ENCODE data around the gene TBL1XR1.
"Not testable (repeated sequence)": the region's sequence is repeated elsewhere in the genome, so short reads cannot be mapped to it uniquely, and the experiment has no call there.

Gene TBL1XR1

DNA sequence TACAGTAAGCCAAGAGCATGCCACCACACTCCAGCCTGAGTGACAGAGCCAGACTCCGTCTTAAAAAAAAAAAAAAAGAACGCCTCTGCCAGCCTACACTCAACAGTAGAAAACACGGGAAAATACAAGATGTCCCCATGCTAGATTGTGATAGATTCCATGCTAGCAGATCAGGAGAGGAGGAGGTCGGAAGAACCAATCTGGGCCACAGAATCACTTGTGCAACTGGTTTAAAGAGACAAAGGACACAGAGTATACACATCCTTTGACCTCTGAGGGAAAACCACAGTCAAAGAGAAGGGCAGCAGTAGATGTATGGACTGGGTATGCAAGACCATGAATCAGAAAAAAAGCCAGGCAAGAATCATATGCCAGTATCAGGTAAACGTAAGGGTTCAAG is 15.9 kb downstream of the TBL1XR1 start:
- no peak for DNase-seq

DNA sequence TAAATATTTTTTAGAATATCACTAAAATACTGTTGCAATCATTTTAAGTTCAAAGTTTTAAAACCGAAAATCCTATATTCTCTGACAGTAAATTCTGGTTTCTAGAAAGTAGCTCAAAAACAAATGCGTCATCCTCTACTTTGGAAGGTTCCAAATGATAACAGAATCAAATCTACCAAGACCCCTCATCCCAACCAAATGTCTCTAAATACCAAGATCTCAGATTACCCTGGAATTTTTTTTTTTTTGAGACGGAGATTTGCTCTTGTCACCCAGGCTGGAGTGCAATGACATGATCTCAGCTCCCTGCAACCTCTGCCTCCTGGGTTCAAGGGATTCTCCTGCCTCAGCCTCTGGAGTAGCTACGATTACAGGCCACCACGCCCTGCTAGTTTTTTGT is 16.8 kb downstream of the TBL1XR1 start:
- no peak for DNase-seq

DNA sequence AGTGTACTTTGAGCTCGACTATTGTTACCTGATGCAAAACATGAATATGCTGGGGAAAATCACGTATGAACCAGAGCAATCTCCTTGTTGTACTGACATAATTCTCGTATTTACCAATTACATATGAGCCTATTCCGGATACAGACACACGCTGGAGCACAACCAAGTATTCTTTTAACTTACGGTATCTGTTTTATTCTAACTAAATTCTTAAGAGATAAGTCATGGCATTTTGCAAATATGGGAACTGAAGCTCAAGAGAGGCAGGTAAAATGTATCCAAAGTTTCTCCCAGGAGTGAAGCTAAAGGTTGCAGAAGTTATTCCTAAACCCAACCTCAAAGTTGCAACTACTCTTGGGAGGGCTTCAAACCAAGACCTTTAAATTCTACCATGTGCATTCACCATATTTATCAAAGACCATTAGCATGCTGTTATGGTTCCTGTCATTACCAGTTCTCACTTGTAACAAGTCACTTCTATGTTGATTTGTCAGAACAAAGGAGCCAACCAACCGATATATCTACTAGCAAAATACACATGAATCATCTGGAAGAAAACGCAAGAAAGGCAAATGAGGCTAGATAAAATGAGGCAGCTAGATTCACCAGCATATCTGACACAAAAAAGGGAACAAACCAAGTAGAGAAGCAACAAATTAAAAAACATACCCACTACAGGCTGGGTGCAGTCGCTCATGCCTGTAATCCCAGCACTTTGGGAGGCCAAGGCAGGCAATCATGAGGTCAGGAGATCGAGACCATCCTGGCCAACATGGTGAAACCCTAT is 17.8 kb downstream of the TBL1XR1 start:
- no peak for DNase-seq

DNA sequence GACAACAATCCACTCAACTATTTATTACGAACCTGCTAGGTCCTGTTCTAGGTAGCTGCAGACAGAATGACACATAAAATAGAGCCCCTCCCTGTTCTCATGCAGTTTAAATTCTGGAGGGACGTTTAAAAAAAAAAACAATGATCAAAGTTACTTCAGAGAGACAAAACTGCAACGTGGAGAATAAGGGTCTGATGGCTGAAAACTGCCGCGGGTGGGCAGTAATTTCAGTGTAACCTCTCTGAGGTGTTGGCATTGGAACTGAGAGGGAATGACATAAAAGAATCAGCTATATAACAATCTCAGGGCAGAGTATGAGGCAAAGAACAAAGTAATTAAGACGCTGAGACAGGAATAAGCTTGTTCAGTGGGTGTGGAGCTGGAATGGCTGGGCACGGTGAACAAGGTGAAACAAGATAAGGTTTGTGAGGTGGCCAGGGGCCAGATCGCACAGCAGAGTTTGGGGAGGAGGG is 19.5 kb downstream of the TBL1XR1 start:
- no peak for DNase-seq

DNA sequence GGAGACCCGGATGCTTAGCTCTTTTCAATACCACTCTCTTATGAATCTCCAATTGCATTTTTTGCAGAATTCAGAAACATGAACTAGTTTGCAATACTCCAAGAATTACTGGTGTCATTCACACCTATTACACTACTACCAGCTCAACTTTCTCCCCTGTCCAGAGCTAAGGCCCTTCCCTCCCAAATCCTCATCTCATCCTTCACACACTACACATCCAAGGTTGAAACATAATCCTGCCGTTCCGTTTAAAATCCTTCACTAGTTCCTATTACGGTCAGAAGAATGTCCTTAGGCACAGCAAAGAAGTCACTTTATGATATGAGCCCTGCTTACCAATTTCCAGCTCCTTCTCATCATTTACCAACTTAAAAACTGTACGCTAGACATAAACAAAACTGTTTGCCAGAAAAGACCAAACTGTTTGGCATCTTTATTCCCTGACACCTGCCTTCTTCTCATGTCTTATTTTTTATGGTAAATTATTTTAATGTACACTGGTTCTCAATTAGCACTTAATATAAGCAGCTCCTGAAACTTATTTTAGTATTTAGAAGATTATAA is 22.6 kb downstream of the TBL1XR1 start:
- no peak for DNase-seq

DNA sequence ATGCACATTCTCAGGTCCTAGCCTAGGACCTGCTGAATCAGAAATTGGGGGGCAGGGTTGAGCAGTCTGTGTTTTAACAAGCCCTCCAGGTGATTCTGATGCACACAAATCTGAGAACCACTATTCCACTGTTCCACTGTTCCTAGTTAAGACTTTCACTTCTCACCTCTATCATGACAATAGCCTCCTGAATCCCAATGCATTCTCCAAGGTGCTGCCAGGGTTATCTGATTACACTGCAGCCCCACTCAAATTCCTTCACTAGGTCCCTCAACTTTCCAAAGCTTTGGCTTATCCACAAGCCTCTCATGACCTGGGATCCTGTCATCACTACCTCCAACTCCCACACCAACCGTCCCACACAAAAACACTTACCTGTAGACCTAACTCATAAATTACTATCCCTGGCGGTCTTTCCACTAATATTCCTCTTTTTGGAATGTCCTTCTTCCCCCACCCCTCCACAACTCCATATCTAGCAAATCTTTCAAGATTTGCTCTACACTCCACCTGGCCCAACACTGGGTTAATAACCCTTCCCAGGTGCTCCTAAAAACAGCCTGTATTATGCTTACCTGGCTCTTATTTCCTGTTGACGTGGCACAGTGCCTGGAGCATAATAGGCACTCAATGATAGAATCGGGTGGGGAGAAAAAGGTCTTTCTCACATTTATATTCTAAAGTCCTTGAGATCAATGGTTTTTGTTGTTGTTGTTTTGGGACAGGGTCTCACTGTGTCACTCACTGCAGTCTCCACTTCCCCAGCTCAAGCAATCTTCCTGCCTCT is 27.2 kb downstream of the TBL1XR1 start:
- DNase-seq = no peak

DNA sequence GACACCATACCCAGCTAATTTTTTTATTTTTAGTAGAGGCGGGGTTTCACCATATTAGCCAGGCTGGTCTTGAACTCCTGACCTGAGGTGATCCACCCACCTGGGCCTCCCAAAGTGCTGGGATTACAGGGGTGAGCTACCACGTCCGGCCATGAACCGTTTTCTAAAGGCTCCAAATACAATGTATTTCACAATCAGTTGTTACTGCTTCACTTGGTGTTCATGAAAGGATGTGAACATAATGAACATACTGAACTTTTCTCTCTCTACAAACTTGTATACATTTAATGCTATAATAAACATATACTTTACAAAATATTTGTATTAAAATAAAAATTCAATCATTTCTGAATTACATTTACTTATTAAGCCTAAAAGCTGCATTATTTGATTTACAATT is 28.9 kb downstream of the TBL1XR1 start:
- DNase-seq = no peak

DNA sequence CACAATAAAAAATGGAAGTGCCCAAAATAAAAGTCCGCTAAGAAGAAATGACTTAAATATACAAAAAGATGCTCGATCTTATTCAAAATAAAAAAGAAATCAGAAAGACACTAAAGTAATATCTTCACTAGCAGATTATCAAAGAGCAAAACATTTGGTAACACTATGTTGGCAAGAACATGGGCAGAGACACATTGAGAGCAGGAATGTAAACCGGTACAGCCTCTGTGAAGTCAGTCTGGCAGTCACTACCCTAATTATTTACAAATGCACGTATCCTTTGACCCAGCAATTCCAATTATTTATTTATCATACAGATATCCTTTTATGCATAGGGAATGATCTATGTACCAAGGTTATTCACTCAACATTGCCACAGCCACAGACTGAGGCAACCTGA is 34.5 kb downstream of the TBL1XR1 start:
- no peak for DNase-seq

DNA sequence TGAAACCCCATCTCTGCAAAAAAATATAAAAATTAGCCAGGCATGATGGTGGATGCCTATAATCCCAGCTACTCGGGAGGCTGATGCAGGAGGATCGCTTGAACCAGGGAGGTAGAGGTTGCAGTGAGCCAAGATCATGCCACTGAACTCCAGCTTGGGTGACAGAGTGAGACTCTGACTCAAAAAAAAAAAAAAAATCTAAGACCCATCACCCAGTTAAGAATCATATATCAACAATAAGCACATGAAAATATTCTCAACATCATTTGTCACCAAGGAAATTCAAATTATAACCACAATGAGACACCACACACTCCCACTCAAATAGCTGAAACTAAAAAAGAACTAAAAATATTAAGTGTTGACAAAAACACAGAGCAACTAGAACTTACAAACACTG is 35.7 kb downstream of the TBL1XR1 start:
- not testable (repeated sequence) for DNase-seq

DNA sequence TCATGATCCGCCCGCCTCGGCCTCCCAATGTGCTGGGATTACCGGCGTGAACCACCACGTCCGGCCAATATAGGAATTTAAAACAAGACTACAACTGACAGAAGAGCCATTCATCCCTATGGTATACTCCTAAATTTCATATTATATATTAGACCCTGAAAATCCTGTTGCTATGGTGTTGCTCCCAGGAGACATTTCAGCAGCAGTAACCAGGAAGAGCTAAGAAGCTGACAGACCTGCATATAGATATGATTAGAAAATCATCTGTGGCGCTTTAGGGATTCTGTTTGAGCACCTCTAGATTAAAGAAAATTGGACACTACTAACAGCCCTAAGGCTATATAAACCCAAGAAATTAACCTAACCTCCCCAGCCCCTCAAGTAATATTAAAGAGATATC is 38.8 kb downstream of the TBL1XR1 start:
- DNase-seq = no peak

DNA sequence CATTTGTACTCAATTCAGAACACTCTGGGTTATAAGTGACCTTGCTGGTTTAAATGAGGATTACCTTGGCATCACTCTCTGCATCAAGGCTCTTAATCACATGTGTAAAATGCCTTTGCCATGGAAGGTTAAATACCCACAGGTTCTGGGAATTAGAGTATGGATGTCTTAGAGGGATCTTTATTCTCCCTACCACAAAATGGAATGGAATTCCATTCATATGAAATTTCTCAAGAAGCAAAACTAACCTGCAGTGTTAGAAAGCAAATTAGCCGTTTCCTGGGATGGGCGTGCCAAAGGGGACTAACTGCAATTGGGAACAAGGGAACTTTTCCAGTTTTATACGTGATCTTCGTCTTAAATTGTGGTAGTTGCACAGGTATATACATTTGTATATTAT is 39.8 kb downstream of the TBL1XR1 start:
- DNase-seq = no peak

DNA sequence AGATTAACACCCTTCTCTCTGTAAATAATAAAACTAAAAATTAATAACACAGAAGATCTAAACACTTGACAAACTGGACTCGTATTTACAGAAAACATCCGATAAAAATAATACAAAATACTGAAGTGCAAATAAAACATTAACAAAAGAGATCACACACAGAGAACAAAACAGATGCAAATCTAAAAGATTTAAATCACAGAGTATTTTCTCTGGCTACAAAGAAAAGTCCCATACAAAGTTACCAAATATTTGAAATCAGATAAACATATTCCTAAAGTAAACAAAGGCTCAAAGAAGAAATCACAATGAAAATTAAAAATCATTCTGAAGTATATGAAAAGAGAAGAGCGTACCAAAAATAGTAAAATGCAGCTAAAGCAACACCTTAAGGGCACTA is 42.5 kb downstream of the TBL1XR1 start:
- DNase-seq = no peak

DNA sequence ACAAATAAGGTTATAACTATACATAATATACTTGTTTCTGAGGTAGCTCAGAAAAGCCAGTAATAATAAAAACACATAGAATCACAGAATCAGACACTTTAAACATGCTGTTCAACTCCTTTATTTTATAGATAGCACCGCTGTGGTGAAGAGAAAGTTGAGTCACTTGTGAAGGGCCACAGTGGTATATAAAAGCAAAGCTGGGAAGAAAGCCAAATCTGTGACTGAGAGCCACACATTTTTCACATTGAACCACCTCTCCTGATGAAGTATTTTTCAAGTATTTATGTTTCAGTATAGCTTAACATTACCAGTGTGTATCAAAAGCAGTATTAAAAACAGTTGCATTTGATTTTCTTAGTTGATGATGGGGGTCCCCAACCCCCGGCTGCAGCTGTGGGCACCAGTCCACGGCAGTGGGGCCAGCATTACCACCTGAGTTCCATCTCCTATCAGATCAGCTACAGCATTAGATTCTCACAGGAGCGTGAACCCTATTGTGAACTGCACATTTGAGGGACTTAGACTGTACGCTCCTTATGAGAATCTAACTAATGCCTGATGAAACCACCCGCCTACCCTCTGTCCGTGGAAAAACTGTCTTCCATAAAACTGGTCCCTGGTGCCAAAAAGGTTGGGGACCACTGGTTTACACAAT is 46.2 kb downstream of the TBL1XR1 start:
- DNase-seq = peak in 1 of 2 donors; percentile 31

DNA sequence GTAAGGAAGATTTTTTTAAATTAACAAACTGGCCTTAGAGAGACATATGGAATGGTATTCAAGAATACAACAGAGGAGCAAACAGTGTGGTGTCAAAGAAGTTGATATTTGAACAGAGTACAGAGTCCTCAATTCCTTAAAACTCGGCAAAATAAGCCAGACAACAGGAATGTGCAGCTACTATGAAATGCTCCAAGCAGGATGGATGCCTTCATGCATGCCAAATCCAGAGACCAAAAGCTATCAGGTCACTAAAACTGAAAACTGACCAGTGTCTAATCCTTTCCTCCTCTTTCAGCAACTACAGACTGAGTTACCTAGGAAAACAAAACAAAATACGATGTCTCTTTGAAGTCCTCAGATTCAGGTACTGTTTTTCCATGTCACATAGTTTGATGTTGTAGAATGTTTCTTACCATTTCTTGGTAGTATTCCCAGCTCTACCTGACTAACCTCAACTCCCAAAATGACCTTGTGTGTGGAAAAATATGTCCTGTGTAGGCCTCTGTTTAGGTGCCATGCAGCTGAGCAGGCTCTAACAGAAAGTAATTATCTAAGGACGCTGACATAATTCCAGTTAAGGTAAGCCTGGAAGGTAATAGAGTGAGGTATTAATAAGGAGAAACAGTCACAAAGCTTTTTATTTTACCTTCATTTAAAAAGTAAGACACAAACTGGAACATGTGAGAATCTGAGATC is 46.9 kb downstream of the TBL1XR1 start:
- DNase-seq = no peak

DNA sequence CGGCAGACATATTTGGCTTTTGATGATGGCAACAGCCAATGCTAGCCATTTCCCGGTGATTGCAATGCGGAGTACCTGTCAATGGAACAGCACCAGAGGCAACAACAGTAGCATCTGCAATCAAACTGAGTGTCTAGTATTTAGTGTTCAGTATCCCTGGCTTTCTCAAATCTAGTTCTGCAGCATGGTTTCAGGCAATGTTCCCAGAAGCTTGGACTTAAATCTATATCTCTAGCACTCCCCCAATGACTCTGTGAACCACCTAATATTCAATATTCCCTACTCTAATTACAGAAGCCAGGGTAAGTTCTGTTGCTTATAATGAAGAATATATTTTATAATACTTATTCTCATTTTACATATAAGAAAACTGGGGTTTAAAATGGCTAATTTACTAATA is 48.2 kb downstream of the TBL1XR1 start:
- no peak for DNase-seq

DNA sequence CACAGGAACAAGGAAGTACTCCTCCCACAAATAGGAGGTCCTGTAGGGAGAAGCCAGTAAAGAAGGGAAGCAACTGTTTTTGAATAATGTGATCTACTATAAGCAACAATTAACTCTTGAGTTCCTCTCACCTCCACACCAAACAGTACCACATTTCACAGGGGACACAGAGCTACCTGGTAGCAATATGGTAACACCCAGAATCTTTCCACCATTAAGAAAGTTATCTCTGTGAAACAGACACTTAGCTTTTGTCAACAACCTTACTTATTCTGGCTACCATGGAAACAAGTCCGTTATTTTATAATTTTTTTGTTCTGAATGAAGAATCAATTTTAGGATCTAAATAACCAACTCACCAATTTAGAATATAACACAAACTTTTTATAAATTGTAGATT is 49.5 kb downstream of the TBL1XR1 start:
- no peak for DNase-seq

DNA sequence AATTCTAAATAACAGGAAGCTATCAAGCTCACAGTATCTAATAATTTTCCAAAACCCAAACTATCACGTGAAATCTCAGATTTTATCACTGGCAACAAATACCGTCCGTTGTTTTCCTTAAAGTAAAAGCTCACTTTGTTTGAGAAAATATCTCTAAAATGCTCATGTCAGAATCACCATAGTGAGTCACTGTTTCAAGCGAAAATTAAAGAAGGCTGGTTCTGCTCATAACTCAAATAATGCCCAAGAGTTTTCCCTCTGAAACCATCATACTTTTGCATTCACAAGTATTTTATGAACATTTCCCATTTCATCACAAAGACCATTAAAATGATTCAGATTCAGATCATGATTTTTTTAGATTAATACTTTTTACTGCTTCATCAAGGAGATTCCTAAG is 50.6 kb downstream of the TBL1XR1 start:
- peak in 1 of 2 donors; percentile 18 for DNase-seq

DNA sequence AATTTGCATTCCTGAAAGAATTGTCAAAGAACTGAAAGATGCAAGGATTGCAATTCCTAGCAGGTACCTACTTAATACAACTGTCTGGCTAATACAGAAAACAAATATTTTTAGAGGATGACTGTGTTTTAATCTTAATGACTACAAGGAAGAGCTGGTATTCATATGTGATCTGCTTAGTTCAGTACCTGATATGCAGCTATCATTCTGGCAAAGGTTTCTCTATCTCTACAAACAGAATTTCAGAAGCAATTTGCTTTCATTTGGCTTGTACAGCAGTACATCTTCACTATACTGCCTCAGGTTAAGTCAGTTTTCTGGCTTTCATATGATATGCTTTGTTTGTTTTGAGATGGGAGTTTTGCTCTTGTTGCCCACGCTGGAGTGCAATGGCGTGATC is 51.3 kb downstream of the TBL1XR1 start:
- peak in 1 of 2 donors; percentile 13 for DNase-seq

DNA sequence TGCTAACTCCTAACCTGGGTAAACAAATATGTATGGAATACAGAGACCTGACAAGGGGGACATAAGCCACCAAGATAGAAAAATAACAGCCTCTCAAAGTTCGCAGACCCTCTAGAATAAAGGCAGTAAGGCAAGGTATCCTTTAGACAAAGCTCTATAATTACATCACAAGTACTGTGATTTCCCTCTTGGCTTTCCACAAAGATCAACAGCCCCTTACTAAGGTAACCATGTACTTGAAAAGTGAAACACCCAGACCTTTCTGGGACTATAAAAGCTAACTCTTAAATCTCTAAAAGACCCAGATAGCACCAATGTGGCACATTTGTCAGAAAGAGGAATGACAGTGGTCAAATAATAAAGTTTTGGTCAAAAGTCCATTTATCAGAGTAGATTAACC is 51.9 kb downstream of the TBL1XR1 start:
- DNase-seq = peak in 1 of 2 donors; percentile 14

DNA sequence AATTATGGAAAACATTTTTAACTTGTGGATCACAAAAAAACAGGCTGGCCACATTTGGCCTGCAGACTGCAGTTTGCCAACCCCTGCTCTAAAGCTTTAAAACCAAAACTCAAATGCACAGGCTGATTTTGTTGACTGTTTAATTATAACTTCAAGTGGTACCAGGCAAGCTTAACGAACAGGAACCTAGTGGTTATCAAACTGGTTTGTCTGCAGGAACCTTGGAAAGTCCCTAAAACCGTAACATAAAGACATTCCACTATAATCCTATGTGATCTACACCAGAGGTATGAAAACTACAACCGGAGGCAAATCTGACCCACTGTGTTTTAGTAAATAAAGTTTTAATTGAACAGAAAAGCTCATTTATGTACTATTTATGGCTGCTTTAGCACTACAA is 52.4 kb downstream of the TBL1XR1 start:
- peak in 1 of 2 donors; percentile 70 for DNase-seq

DNA sequence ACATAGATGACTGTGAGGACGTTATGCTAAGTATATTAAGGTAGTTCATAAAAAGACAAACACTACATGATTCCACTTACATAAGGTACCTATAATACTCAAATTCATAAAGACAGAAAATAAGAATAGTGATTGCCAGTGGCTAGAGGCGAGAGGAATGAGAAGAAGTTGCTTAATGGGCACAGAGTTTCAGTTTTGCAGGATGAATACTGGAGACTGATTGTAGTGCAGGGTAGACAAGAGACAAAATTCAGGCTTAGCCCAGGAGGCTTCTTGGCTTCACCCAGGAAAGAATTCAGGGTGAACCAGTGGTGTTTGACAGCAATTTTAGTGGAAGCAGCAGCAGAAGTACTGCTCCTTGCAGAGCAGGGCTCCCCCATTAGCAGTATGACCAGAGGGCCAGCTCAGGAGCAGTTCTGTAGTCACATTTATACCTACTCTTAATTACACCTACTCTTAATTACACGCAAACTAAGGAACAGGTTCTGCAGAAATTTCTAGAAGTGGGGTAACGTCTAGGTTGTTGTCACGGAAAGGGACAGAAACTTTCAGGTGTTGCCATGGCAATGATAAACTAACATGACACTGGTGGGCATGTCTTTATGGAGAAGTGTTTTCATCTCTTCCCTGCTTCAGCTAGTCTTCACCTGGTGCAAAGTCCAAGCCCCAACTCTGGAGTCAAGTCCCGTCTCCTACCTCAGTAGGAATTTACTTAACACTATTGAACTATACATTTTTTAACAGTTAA is 55.2 kb downstream of the TBL1XR1 start:
- peak in 1 of 2 donors; percentile 39 for DNase-seq

DNA sequence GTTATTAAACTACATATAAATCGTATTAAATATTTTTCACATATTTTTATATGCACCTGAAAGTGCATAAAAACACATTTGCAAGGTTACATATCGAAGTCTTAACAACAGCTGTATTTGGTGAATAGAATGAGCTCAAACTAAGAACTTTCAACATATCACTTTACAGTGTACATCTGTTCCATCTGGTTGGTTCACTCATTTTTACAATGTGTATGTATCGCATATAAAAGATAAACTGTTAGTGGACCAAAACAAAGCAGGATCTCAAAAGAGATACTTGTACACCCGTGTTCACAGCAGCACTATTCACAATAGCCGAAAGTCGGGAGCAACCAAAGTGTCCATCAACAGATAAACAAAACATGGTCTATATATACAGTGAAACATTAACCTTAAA is 55.8 kb downstream of the TBL1XR1 start:
- DNase-seq = no peak

Measured in CD4-positive, alpha-beta T cell treated with Interleukin-1 beta for 1 hour (primary cell).